Measurements from ENCODE around the gene SH3D19.

Gene SH3D19

GRCh38 chr4:151325111-151325948, at the start of gene SH3D19:
Gene SH3D19 (minus strand): TSS chr4:151325605. CDS start chr4:151325352, 253 bp downstream.
- peak within 1 kb of the TSS; percentile 71 for H3K9ac ChIP-seq (ENCODE audit: low read depth, low read length)
- peaks cover 3% of the 10 kb centered on the region for H3K27me3 ChIP-seq (ENCODE audit: control insufficient read depth, insufficient read depth, low read length)
- H3K36me3 ChIP-seq (ENCODE audit: control insufficient read depth, insufficient read depth, low read length): no peaks in the 10 kb centered on the region
- peaks cover 15% of the 10 kb centered on the region for H3K4me1 ChIP-seq (ENCODE audit: control insufficient read depth, insufficient read depth, low read length)
- peak within 1 kb of the TSS; percentile 86 for H3K4me3 ChIP-seq (ENCODE audit: low read depth, low read length)
- H3K9me3 ChIP-seq (ENCODE audit: control insufficient read depth, insufficient read depth, low read length): no peaks in the 10 kb centered on the region

GRCh38 chr4:151362404-151363164, 37.2 kb upstream of the SH3D19 start:
- Histone ChIP-seq H3K27me3 (ENCODE audit: control insufficient read depth, insufficient read depth, low read length) (no peaks in the 10 kb centered on the region), H3K9me3 (ENCODE audit: control insufficient read depth, insufficient read depth, low read length) (no peaks in the 10 kb centered on the region), H3K36me3 (ENCODE audit: control insufficient read depth, insufficient read depth, low read length) (no peaks in the 10 kb centered on the region)

GRCh38 chr4:151361966-151362365, 36.6 kb upstream of the SH3D19 start:
- no peaks in the 10 kb centered on the region for H3K4me1 ChIP-seq (ENCODE audit: control insufficient read depth, insufficient read depth, low read length)
- H3K27me3 ChIP-seq (ENCODE audit: control insufficient read depth, insufficient read depth, low read length): no peaks in the 10 kb centered on the region
- H3K4me3 ChIP-seq (ENCODE audit: low read depth, low read length): no peak overlapping the region
- H3K9me3 ChIP-seq (ENCODE audit: control insufficient read depth, insufficient read depth, low read length): no peaks in the 10 kb centered on the region
- H3K36me3 ChIP-seq (ENCODE audit: control insufficient read depth, insufficient read depth, low read length): no peaks in the 10 kb centered on the region
- no peak overlapping the region for H3K9ac ChIP-seq (ENCODE audit: low read depth, low read length)

More at GRCh38 chr4:151362404-151363164, 37.2 kb upstream of the SH3D19 start:
- Histone ChIP-seq H3K9ac (ENCODE audit: low read depth, low read length) (no peak overlapping the region), H3K4me1 (ENCODE audit: control insufficient read depth, insufficient read depth, low read length) (no peaks in the 10 kb centered on the region), H3K4me3 (ENCODE audit: low read depth, low read length) (no peak overlapping the region)

- Histone ChIP-seq H3K4me3 (ENCODE audit: low read depth, low read length) (no peak overlapping the region), H3K9ac (ENCODE audit: low read depth, low read length) (no peak overlapping the region), H3K4me1 (ENCODE audit: control insufficient read depth, insufficient read depth, low read length) (no peaks in the 10 kb centered on the region), H3K36me3 (ENCODE audit: control insufficient read depth, insufficient read depth, low read length) (no peaks in the 10 kb centered on the region), H3K9me3 (ENCODE audit: control insufficient read depth, insufficient read depth, low read length) (no peaks in the 10 kb centered on the region), H3K27me3 (ENCODE audit: control insufficient read depth, insufficient read depth, low read length) (no peaks in the 10 kb centered on the region)
These were observed 35.7 kb upstream of the SH3D19 start for GRCh38 chr4:151361126-151361525.

GRCh38 chr4:151359576-151359975, 34.2 kb upstream of the SH3D19 start:
- H3K4me3 ChIP-seq (ENCODE audit: low read depth, low read length): no peak overlapping the region
- no peak overlapping the region for H3K9ac ChIP-seq (ENCODE audit: low read depth, low read length)
- H3K36me3 ChIP-seq (ENCODE audit: control insufficient read depth, insufficient read depth, low read length): no peaks in the 10 kb centered on the region
- no peaks in the 10 kb centered on the region for H3K27me3 ChIP-seq (ENCODE audit: control insufficient read depth, insufficient read depth, low read length)
- H3K4me1 ChIP-seq (ENCODE audit: control insufficient read depth, insufficient read depth, low read length): no peaks in the 10 kb centered on the region
- H3K9me3 ChIP-seq (ENCODE audit: control insufficient read depth, insufficient read depth, low read length): no peaks in the 10 kb centered on the region

GRCh38 chr4:151358266-151358665, 32.9 kb upstream of the SH3D19 start:
- H3K9me3 ChIP-seq (ENCODE audit: control insufficient read depth, insufficient read depth, low read length): no peaks in the 10 kb centered on the region

GRCh38 chr4:151356510-151356909, 31.1 kb upstream of the SH3D19 start:
- no peak overlapping the region for H3K4me3 ChIP-seq (ENCODE audit: low read depth, low read length)

More at GRCh38 chr4:151358266-151358665, 32.9 kb upstream of the SH3D19 start:
- H3K27me3 ChIP-seq (ENCODE audit: control insufficient read depth, insufficient read depth, low read length): no peaks in the 10 kb centered on the region
- no peaks in the 10 kb centered on the region for H3K36me3 ChIP-seq (ENCODE audit: control insufficient read depth, insufficient read depth, low read length)
- H3K4me3 ChIP-seq (ENCODE audit: low read depth, low read length): no peak overlapping the region
- H3K9ac ChIP-seq (ENCODE audit: low read depth, low read length): no peak overlapping the region
- no peaks in the 10 kb centered on the region for H3K4me1 ChIP-seq (ENCODE audit: control insufficient read depth, insufficient read depth, low read length)

GRCh38 chr4:151355155-151355554, 29.8 kb upstream of the SH3D19 start:
- H3K9me3 ChIP-seq (ENCODE audit: control insufficient read depth, insufficient read depth, low read length): no peaks in the 10 kb centered on the region
- H3K4me1 ChIP-seq (ENCODE audit: control insufficient read depth, insufficient read depth, low read length): no peaks in the 10 kb centered on the region
- H3K36me3 ChIP-seq (ENCODE audit: control insufficient read depth, insufficient read depth, low read length): no peaks in the 10 kb centered on the region
- no peaks in the 10 kb centered on the region for H3K27me3 ChIP-seq (ENCODE audit: control insufficient read depth, insufficient read depth, low read length)
- no peak overlapping the region for H3K9ac ChIP-seq (ENCODE audit: low read depth, low read length)
- no peak overlapping the region for H3K4me3 ChIP-seq (ENCODE audit: low read depth, low read length)

More at GRCh38 chr4:151356510-151356909, 31.1 kb upstream of the SH3D19 start:
- H3K9me3 ChIP-seq (ENCODE audit: control insufficient read depth, insufficient read depth, low read length): no peaks in the 10 kb centered on the region
- no peaks in the 10 kb centered on the region for H3K4me1 ChIP-seq (ENCODE audit: control insufficient read depth, insufficient read depth, low read length)
- no peak overlapping the region for H3K9ac ChIP-seq (ENCODE audit: low read depth, low read length)
- no peaks in the 10 kb centered on the region for H3K27me3 ChIP-seq (ENCODE audit: control insufficient read depth, insufficient read depth, low read length)
- no peaks in the 10 kb centered on the region for H3K36me3 ChIP-seq (ENCODE audit: control insufficient read depth, insufficient read depth, low read length)

- Histone ChIP-seq H3K9me3 (ENCODE audit: control insufficient read depth, insufficient read depth, low read length) (no peaks in the 10 kb centered on the region), H3K36me3 (ENCODE audit: control insufficient read depth, insufficient read depth, low read length) (no peaks in the 10 kb centered on the region), H3K4me1 (ENCODE audit: control insufficient read depth, insufficient read depth, low read length) (no peaks in the 10 kb centered on the region)
These were observed 22.3 kb upstream of the SH3D19 start for GRCh38 chr4:151347490-151348235.

GRCh38 chr4:151344948-151345347, 19.5 kb upstream of the SH3D19 start:
- no peaks in the 10 kb centered on the region for H3K36me3 ChIP-seq (ENCODE audit: control insufficient read depth, insufficient read depth, low read length)
- no peaks in the 10 kb centered on the region for H3K9me3 ChIP-seq (ENCODE audit: control insufficient read depth, insufficient read depth, low read length)
- H3K27me3 ChIP-seq (ENCODE audit: control insufficient read depth, insufficient read depth, low read length): no peaks in the 10 kb centered on the region
- H3K4me1 ChIP-seq (ENCODE audit: control insufficient read depth, insufficient read depth, low read length): no peaks in the 10 kb centered on the region
- H3K9ac ChIP-seq (ENCODE audit: low read depth, low read length): no peak overlapping the region
- no peak overlapping the region for H3K4me3 ChIP-seq (ENCODE audit: low read depth, low read length)

More at GRCh38 chr4:151347490-151348235, 22.3 kb upstream of the SH3D19 start:
- no peaks in the 10 kb centered on the region for H3K27me3 ChIP-seq (ENCODE audit: control insufficient read depth, insufficient read depth, low read length)
- H3K9ac ChIP-seq (ENCODE audit: low read depth, low read length): no peak overlapping the region
- no peak overlapping the region for H3K4me3 ChIP-seq (ENCODE audit: low read depth, low read length)

- Histone ChIP-seq H3K9me3 (ENCODE audit: control insufficient read depth, insufficient read depth, low read length) (no peaks in the 10 kb centered on the region), H3K9ac (ENCODE audit: low read depth, low read length) (no peak overlapping the region), H3K36me3 (ENCODE audit: control insufficient read depth, insufficient read depth, low read length) (no peaks in the 10 kb centered on the region), H3K4me1 (ENCODE audit: control insufficient read depth, insufficient read depth, low read length) (no peaks in the 10 kb centered on the region), H3K4me3 (ENCODE audit: low read depth, low read length) (no peak overlapping the region), H3K27me3 (ENCODE audit: control insufficient read depth, insufficient read depth, low read length) (no peaks in the 10 kb centered on the region)
These were observed 15.5 kb upstream of the SH3D19 start for GRCh38 chr4:151340751-151341385.
